HT-29 (cell line): ENCODE data around the gene ADH1A. TPM values are rescaled to one million over a fixed set of nuclear protein-coding genes. Genes with fewer than 3 reads are reported as not detected.
"Not testable (repeated sequence)": the region's sequence is repeated elsewhere in the genome, so short reads cannot be mapped to it uniquely, and the experiment has no call there.

Experiments used
- DNase-seq: peaks from one replicate; pipeline ENCODE4 v3.0.0-alpha.2; 2015; ENCODE audit warnings: low spot score
- total RNA-seq: library from RNA; depleted of rRNA; stranded (reverse); fragments of >200 nt; shearing (Covaris generic); gene quantifications from 2 replicates; pipeline ENCODE4 v1.2.3, GENCODE V29; 2014; rRNA removed

ADH1A gene
- total RNA-seq, result not detected in 2 replicates

DNA sequence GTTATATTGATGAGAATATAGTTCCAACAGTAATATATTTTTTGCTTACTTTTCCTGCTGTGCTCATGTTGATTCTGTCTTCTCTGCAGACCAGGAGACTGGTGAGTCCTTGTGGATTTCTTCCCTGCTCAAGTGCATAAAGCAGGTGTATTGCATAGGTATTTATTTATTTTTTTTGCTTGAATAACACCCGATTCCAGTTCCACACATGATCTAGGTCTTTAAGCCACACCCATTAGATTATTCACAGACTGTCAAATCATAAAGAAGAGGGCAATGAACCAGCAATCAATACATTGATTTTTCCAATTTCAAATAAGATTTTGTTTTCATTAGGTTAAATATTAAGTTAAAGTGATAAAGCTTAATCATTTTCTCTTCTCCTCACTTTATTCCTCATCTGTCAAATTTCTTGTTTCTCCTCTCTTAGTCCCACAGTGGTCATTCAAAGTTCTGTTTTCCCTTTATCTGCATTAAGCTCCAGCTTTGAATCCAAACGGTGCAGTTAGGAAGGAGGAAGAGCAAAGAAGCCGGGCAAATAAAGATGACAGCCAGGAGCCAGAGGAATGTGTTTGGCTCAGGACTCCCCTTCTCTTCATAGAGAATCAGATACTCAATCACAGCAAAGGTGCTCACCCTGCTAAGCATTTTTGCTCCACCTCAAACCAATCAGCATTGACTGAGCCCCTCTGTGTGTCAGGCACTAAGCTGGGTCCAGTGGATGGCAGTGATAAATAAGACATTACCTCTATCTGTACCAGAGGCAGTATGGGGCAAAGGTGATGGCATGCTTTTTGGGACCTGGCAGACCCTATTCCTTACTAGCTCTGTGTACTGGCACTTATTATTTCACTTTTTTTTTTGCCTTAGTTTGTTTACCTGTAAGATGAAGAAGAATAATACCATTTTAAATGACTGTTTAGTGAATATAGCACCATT is at the start of gene ADH1A:
ADH1A (minus strand) TSS at position 138 of the 939 bp plus-strand sequence; CDS start at position 67, 71 bp downstream.
- DNase-seq, result no peak

DNA sequence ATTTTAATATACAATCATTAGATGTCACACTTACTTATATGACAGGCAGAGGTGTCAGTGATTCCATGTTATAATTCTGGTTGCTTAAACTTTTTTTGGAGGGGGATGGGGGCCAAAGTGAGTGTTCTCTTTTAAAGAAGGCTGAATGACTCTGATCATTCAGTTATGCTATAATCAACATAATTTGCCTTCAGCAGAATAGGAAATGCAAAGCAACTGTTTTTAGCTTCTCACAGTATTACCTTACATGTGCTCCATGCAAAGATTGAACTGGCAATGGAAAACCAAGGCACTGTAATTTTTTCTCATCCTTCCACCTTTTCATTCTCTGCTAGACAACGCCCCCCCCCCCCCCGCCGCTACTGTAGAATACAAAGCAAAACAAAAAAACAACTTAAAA is 48.4 kb upstream of the ADH1A start:
- no peak for DNase-seq

DNA sequence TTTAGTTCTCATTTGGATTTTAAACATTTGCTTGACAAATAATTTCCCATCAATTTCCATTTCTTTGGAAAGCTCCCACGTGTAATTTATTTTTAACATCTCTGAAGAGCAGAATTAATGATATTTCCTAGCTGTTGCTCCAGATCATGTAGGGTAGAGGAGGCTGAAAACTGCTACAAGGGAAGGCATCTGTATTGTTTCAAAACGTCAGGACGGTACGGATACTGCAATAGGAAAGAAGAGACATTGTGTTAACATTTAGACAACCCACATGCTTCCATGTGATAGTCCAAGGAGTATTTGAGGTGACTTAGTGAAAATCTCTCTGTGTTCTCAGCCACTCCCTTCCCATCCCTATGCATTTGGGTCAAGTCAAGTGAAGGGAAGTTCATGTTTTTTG is 45.8 kb upstream of the ADH1A start:
- DNase-seq, result no peak

DNA sequence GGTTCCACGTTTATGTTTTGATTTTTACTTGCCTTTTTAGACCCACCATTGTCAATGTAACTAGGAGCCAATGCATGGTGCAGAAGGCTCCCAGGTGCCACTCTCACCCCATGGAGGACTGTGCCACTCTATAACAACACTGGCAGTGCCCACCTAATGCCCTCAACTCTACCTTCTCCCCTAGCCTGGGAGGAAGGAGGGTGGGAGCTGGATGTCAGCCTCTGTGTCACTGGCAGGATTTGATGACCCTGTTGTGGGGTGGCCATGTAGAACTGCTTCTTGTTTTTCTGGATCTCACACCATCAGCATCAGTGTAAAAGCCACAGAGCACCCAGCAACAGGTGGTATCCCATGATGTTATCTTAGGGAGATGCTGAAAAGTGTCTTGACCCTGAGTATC is 44.1 kb upstream of the ADH1A start:
- no peak for DNase-seq

DNA sequence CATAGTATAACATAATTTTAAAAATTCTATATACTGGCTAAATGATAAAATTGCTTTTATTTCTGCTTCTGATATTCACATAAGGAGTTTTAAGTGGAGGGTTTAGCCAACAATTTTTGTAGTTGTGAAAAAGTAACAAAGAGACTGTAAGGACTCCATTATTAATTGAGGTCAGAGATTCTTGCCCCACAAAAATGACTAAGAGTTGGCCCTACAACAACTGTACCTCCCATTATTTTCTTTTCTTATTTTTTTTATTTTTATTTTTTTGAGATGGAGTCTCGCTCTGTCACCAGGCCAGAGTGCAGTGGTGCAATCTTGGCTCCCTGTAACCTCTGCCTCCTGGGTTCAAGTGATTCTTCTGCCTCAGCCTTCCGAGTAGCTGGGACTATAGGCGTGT is 39.9 kb upstream of the ADH1A start:
- no peak for DNase-seq

DNA sequence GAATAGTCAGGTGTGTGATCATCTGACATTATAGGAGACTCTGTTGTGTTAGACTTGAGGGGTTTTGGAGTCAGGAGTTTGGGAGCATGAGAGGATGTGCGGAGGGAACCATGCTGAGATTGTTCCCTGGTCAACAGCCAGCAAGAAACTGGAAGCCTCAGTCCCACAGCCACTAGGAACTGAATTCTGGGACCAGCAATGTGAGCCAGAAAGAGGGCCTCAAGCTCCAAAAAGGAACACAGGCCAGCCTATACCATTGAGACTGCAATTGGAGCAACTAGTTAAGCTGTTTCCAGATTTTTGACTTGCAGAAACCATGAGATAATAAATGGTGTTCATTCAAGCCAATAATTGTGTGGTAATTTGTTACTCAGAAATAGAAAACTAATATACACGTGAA is 39.1 kb upstream of the ADH1A start:
- DNase-seq, result no peak

DNA sequence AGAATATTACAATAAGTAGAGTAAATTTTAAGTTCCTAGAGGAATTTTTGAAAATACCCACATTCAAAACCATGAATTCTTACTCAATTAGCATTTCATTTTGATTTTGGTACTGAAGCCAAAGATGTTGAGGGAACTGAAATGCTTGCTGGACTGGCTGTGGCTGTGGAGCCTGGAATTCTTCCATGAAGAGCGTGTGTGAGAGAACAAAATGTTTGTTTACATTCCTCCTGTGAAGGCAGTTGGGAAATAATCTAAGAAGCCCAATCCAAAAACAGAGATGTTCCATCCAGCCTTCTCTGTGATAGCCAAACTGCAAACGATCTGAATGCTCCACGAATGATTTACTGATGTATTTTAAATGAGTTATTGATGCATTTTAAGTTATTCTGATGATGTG is 34.2 kb upstream of the ADH1A start:
- no peak for DNase-seq

DNA sequence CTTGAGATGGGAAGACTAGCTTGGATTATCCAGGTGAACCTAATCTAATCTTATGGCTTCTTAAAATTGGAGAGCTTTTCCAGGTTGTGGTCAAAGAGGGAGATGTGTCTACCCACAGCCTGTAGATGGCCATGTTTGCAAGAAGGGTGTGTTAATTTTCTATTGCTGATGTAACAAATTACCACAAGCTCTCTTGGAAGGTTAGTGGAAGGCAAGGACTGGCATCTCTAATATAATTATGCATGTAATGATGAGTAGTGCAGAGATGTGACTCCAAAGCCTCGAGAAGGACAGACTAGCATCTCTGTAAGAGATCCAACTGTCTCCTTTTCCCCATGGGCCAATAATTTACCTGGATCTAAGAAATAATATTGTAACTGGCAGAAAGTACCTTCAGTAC is 33.6 kb upstream of the ADH1A start:
- DNase-seq, result no peak

DNA sequence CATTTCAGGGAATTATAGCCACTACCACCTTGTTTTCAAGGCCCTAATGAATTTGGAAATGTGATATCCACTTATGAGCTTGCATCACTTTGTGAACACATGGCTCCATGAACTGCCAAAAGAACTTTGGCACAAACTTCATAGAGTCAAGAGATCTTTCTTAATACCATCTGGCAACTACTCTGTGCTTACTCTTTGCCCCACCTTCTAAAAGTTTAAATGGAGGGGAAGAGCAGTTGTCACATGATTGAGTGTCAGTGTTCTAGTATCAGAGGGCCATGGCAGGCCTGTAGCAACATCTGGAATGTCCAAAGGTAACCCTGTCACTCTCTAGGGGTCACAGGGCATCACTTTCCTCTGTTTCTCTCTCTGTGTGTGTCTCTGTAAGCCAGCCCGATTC is 33.0 kb upstream of the ADH1A start:
- DNase-seq, result no peak

DNA sequence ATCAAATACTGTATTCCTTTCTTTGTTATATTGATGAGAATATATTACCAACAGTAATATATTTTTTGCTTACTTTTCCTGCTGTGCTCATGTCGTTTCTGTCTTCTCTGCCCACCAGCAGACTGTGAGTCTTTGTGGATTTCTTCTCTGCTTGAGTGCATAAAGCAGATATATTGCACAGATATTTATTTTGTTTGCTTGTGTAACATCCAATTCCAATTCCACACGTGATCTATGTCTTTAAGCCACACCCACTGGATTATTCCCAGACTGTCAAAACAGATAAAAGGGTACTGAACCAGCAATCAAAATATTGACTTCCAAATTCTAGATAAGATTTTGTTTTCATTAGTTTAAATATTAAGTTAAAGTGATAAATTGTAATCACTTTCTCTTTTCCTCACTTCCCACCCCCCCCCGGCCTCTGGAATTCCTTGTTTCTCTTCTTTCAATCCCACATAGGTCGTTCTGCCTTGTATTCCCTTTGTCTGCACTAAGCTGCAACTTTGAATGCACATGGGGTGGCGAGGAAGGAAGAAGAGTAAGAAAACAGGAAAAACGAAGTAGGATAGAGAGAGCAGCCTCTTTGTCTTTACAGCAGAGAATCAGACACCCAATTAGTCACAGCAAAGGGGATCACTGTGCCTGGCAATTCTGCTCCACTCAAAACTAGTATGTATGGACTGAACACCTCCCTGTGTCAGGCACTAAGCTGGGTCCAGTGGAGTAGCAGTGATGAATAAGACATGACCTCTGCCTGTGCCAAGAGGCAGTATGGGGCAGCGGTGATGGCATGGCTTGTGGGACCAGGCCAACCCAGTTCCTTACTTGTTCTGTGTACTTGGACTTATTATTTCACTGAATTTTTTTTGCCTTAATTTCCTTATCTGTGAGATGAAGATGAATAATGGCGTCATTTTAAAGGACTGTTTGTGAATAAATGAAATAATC is 30.7 kb upstream of the ADH1A start, which contains the start of gene ADH1B:
ADH1B (minus strand) TSS at position 161 of the 951 bp plus-strand sequence; CDS start at position 91, 70 bp downstream.
- no peak for DNase-seq

DNA sequence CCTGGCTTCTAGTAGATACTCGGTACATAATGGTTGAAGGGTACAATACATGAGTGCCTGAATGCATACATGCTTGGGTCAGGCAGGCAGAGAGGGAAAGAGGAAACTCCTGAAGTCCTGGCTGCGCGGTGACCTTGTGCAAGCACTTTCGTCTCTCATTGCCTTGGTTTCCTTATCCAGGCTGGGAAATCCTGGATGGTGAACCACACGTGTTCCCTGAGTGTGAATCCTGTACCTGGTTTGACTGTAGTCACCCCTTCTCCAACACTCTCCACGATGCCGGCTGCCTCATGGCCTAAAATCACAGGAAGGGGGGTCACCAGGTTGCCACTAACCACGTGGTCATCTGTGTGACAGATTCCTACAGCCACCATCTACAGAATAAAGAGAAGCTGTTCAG is 27.0 kb upstream of the ADH1A start:
- DNase-seq, result not testable (repeated sequence)

DNA sequence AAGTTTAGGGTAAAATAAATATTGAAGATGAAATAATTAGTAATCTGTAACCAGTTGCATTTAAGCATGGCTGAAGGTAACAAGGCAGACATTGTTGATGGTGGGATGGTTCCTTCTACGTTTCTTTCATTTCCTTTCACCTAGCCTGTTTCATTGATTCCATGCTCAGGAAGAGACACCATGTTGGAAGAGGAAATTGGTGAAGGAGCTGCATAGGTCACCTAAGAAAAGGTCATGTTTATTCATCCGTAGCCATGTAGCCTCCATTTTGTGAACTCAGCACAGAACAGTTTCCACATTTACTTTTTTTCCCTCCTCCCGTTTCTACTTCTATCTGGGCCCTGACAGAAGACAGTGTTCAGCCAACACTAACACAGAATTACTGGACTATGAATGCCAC is 26.6 kb upstream of the ADH1A start:
- no peak for DNase-seq

DNA sequence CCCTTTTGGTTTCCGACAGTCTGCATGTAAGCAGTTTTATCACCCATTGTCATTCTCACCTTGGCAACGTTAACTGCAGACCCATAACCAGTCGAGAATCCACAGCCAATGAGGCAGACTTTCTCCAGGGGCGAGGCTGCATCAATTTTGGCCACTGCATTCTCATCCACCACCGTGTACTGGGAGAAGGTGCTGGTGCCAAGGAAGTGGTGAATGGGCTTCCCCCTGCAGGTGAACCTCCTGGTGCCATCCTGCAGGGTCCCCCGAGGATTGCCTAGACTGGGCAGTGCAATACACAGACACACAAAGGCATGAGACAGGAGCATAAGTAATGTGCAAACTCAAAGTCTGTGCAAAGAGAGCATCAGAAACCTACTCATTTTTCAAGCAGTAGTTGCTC is 25.1 kb upstream of the ADH1A start:
- DNase-seq, result no peak

DNA sequence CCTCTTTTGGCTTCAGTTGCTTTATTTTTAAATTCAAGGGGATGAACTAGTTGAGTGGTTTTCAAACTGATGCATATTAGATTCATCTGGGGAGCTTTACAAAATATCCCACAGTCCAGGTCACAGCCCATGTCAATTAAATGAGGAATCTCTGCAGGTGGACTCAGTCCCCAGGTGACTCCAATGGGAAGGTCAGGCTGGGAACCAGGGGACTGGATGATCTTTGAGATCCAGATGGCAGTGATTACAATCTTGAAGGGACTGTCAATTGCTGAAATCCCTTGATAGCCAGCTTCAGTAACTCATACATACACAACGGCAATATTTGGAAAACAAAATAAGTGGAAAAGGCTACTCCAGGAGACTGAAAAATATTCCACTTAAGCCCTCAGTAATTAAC is 23.4 kb upstream of the ADH1A start:
- DNase-seq, result no peak

DNA sequence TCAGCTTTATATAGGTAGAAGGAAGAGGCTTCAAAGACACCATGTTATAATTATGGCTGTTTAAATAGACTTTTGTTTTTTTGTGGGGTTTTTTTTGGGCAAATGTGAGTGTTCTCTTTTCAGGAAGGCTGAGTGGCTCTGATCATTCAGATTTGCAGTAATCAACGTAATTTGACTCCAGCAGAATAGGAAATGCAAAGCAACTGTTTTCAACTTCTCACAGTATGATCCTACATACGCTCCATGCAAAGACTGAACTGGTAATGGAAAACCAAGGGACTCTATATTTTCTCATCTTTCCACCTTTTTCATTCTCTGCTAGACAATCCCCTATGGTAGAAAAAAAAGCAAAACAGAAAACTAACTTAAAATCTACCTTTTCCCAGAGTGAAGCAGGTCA is 19.6 kb upstream of the ADH1A start:
- DNase-seq, result no peak

DNA sequence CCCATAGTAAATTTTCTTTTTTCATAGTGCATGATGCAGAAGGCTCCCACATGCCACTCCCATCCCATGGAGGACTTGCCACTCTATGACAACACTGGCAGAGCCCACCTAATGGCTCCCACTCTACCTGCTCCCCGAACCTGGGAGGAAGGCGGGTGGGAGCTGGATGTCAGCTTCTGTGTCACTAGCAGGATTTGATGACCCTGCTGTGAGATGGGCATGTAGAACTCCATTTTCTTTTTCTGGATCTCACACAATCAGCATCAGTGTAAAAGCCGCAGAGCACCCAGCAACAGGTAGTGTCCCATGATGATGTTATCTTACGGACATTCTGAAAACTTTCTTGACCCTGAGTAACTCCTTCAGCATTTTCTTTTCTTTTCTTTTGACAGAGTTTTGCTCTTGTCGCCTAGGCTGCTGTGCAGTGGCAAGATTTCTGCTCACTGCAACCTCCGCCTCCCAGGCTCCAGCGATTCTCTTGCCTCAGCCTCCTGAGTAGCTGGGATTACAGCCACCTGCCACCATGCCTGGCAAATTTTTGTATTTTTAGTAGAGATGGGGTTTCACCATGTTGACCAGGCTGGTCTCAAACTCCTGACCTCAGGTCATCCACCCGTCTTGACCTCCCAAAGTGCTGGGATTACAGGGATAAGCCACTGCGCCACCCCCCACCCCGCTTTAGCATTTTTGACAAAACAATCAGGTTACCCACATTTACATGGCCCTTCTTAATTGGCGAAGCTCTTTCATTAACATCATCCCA is 15.0 kb upstream of the ADH1A start:
- DNase-seq, result no peak

DNA sequence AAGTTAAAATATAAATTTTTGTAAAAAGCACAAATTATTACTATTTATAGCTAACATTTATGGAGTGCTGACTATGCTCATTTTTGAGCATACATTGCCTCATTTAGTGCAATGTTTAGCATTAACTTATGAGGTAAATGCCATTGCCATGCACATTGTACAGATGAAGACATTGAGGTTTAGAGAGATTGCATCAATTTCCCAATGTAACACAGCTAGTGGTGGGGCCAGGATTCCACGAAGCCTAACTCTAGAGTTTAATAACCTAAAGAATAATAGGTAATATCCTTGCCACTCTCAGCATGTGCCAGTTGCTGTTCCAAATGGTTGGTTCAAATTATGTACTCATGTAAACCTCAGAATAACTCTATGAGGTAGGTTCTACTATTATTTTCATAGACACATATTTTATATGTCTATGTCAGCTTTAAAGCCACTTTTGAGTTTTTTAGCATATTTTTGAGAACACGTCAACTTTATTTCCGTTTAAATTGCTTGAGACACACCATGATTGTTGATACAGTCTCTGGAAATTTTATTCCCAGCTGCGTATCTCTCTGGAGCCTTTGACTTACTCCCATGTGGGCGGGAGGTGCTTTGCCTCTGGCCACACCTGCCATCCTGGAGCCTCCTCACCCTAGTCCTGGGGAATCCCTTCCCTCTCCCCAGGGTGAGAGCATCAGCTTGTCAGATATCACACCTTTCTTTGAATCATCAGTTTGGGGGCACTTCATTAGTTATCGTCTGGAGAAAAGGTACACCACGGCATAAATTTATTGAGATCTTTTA is 10.8 kb upstream of the ADH1A start:
- no peak for DNase-seq

DNA sequence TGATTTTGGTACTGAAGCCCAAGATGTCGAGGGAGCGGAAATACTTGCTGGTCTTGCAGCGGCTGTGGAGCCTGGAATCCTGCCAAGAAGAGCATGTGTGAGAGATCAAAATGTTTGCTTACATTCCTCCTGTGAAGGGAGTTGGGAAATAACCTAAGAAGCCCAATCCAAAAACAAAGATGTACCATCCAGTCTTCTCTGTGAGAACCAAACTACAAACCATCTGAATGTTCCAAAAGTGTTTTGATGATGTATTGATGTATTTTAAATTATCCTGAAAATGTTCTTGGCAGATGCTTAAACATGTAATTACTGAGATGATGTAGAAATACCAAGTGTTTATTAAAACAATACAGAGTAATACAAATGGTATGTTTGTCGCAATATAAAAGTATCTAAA is 10.1 kb upstream of the ADH1A start:
- DNase-seq, result peak; percentile 43

DNA sequence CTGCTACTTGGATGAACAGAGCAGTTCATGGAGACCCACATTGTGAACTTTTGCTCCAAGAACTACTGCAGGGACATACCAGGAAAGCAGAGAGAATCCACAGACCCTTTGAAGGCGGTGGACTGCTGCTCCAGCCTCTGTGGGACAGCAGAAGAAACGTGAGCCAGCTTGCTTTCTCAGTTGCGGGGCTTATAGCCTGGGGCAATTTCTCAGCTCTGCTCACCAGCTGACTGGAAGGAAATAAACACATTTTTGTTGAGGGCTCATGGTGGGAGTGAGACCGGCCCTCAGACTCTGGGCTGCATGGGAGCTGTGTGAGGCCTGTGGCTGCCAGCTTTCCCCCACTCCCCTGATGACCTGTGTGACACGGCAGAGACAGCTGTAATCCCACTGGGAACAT is 2.6 kb upstream of the ADH1A start:
- no peak for DNase-seq

DNA sequence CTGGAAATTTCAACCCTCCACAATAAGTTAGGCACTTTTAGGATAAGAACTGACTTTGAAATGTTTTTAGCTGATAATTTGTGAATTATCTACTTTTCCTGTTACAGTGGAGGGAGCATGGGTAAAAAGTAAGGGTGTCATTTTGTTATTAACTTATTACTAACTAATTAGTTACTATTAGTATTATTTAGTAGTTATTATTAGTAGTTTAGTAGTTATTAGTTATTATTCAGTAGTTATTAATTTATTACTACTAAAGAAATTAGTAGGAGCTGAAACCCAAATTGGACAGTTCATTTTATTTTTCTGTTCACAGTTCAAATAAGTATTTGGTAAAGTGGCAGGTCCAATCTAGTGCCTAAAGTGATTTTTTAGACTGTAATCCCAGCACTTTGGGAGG is 5.4 kb downstream of the ADH1A start:
- no peak for DNase-seq

DNA sequence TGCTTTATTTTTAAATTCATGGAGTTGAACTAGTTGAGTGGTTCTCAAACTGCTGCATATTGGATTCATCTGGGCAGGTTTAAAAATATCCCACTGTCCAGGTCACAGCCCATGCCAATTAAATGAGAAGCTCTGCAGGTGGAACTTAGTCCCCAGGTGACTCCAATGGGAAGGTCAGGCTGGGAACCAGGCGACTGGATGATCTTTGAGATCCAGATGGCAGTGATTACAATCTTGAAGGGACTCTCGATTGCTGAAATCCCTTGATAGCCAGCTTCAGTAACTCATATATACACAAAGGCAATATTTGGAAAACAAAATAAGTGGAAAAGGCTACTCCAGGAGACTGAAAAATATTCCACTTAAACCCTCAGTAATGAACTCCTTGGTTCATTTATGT is 8.1 kb downstream of the ADH1A start:
- DNase-seq, result no peak
